ENCODE measurements around the gene TMEM106C. TPM values are rescaled to one million over a fixed set of nuclear protein-coding genes. Genes with fewer than 3 reads are reported as not detected.

The TMEM106C gene
- total and polyA plus RNA-seq, 2 of the 4 experiments (the other 2 are of a cell fraction), result 72.1 to 74.6 TPM

DNA sequence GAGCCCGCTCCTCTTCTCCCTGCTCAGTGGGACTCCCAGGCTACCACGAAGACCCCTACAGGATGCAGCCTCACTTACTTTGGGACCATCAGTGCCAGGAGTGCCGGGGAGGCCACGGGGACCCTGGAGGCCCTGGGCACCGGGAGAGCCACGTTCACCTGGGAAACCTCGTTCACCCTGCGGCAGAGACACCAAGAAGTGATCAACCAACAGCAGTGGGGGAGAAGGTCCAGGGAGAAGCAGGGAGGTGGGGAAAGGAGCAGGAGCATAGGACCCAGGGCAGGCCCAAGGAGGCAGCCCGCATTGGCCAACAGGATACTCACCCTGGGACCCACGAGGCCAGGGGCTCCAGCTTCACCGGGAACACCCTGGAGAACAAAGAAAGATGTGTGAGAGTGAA lies 19.4 kb downstream of the TMEM106C start:
- Histone ChIP-seq H2AK5ac (ENCODE audit: low read depth, low read length) (no peak overlapping the region), H3K36me3 (ENCODE audit: control insufficient read depth, insufficient read depth, low read length) (no peaks in the 10 kb centered on the region), H3K18ac (ENCODE audit: low read depth, low read length) (no peak overlapping the region), H2BK20ac (ENCODE audit: low read depth, low read length) (no peak overlapping the region), H2AK9ac (replicated peaks; ENCODE audit: low read depth, low read length, poor library complexity) (no peak overlapping the region), H4K8ac (ENCODE audit: low read depth in 2 of 2, low read length in 2 of 2) (no peak overlapping the region), H3K23ac (ENCODE audit: low read depth, low read length) (no peak overlapping the region), H3K9ac (ENCODE audit: low read depth, low read length) (no peak overlapping the region), H3K4ac (ENCODE audit: low read depth, low read length) (no peak overlapping the region), H2AFZ (replicated peaks; ENCODE audit: low read length, poor library complexity) (no peak overlapping the region), H2BK5ac (ENCODE audit: low read depth, low read length, poor library complexity, severe bottlenecking) (no peak overlapping the region), H3K79me1 (ENCODE audit: low read depth in 1 of 2, low read length in 2 of 2) (no peaks in the 10 kb centered on the region), H3K9me3 (ENCODE audit: control insufficient read depth, insufficient read depth, low read length) (no peaks in the 10 kb centered on the region), H4K5ac (ENCODE audit: low read depth, low read length) (no peak overlapping the region), H3K27ac (ENCODE audit: insufficient read depth, low read length) (no peak overlapping the region), H4K91ac (ENCODE audit: insufficient read depth, low read depth, low read length) (no peak overlapping the region), H3K4me3 (ENCODE audit: insufficient read depth, low read depth, low read length) (no peak overlapping the region), H3K56ac (ENCODE audit: extremely low read depth, insufficient read depth, low read length) (no peak overlapping the region), H2BK120ac (ENCODE audit: low read depth, low read length) (no peak overlapping the region), H4K20me1 (ENCODE audit: insufficient read depth, low read length) (no peaks in the 10 kb centered on the region), H3K4me2 (ENCODE audit: low read depth, low read length) (no peak overlapping the region), H3K27me3 (ENCODE audit: control insufficient read depth, insufficient read depth, low read length) (peaks cover 45% of the 10 kb centered on the region), H3K4me1 (ENCODE audit: control insufficient read depth, insufficient read depth, low read length) (no peaks in the 10 kb centered on the region), H2BK15ac (ENCODE audit: low read depth, low read length) (no peak overlapping the region), H3K14ac (replicated peaks; ENCODE audit: low read depth, low read length) (no peak overlapping the region), H3K9me1 (ENCODE audit: insufficient read depth, low read length) (no peaks in the 10 kb centered on the region; the same call in 1 of the 2 replicates)
- CTCF ChIA-PET, result no interaction called here
- intact Hi-C loops (cut with micrococcal nuclease), result no loop called here
- POLR2A ChIA-PET (ENCODE audit: unreplicated experiment), result no interaction called here
- DNase-seq (no peak), ATAC-seq (ENCODE audit: low read depth) (no peak)
- 79% methylated on average over 5 of the region's 11 CpGs; no CpG with 5 or more reads in 1 of the 2 experiments for WGBS, 2 experiments (ENCODE audit: extremely low coverage in 2 of 2, insufficient read length in 1 of 2)
- in situ Hi-C loops (cut with MboI; ENCODE audit: low sequenced_read_pairs), result no loop called here
- BruUV-seq (replicated peaks), result no TSS peak
- no peak for TF ChIP-seq SMC3 (IDR thresholded peaks at IDR 0.05; ENCODE audit: low read depth, low read length)
- TF ChIP-seq, protein P1, sequence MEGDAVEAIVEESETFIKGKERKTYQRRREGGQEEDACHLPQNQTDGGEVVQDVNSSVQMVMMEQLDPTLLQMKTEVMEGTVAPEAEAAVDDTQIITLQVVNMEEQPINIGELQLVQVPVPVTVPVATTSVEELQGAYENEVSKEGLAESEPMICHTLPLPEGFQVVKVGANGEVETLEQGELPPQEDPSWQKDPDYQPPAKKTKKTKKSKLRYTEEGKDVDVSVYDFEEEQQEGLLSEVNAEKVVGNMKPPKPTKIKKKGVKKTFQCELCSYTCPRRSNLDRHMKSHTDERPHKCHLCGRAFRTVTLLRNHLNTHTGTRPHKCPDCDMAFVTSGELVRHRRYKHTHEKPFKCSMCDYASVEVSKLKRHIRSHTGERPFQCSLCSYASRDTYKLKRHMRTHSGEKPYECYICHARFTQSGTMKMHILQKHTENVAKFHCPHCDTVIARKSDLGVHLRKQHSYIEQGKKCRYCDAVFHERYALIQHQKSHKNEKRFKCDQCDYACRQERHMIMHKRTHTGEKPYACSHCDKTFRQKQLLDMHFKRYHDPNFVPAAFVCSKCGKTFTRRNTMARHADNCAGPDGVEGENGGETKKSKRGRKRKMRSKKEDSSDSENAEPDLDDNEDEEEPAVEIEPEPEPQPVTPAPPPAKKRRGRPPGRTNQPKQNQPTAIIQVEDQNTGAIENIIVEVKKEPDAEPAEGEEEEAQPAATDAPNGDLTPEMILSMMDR (conservative IDR thresholded peaks at IDR 0.05; ENCODE audit: low read depth, low read length), result no peak
- no peak for TF ChIP-seq RCOR1 (IDR thresholded peaks at IDR 0.05; ENCODE audit: insufficient replicate concordance, low read length)
- no peak for TF ChIP-seq CHD1 (IDR thresholded peaks at IDR 0.05; ENCODE audit: low read depth, low read length)
- TF ChIP-seq NFE2L2 (IDR thresholded peaks at IDR 0.05; ENCODE audit: low read depth, low read length), result no peak
- TF ChIP-seq, protein P2, sequence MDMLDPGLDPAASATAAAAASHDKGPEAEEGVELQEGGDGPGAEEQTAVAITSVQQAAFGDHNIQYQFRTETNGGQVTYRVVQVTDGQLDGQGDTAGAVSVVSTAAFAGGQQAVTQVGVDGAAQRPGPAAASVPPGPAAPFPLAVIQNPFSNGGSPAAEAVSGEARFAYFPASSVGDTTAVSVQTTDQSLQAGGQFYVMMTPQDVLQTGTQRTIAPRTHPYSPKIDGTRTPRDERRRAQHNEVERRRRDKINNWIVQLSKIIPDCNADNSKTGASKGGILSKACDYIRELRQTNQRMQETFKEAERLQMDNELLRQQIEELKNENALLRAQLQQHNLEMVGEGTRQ (IDR thresholded peaks at IDR 0.05; ENCODE audit: low read depth, low read length), result no peak
- TF ChIP-seq FOS (IDR thresholded peaks at IDR 0.05; ENCODE audit: low read depth, low read length), result no peak
- TF ChIP-seq POLR2A (IDR thresholded peaks at IDR 0.05; ENCODE audit: low read depth, low read length), result no peak
- TF ChIP-seq RAD21 (IDR thresholded peaks at IDR 0.05; ENCODE audit: low read length), result no peak
- no peak for TF ChIP-seq MXI1 (IDR thresholded peaks at IDR 0.05; ENCODE audit: borderline replicate concordance, low read depth, low read length)
- TF ChIP-seq, protein P3, sequence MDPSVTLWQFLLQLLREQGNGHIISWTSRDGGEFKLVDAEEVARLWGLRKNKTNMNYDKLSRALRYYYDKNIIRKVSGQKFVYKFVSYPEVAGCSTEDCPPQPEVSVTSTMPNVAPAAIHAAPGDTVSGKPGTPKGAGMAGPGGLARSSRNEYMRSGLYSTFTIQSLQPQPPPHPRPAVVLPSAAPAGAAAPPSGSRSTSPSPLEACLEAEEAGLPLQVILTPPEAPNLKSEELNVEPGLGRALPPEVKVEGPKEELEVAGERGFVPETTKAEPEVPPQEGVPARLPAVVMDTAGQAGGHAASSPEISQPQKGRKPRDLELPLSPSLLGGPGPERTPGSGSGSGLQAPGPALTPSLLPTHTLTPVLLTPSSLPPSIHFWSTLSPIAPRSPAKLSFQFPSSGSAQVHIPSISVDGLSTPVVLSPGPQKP (IDR thresholded peaks at IDR 0.05; ENCODE audit: borderline replicate concordance, low read depth, low read length), result no peak
- no peak for TF ChIP-seq CEBPB (IDR thresholded peaks at IDR 0.05; ENCODE audit: low read depth, low read length)
- TF ChIP-seq MAFK (IDR thresholded peaks at IDR 0.05; ENCODE audit: low read depth, low read length), result no peak
- no peak for TF ChIP-seq BHLHE40 (IDR thresholded peaks at IDR 0.05; ENCODE audit: low read depth, low read length)
- no peak for TF ChIP-seq MAZ (IDR thresholded peaks at IDR 0.05; ENCODE audit: borderline replicate concordance, low read depth, low read length)
- no peak for TF ChIP-seq RFX5 (IDR thresholded peaks at IDR 0.05; ENCODE audit: low read depth, low read length)
- dilution Hi-C loops (cut with HindIII; ENCODE audit: low sequenced_read_pairs, unreplicated experiment), result no loop called here

Data from IMR-90 (cell line).